HG02885 (cell line): ENCODE data around the gene KLHL29.

ENCODE experiments used
- ATAC-seq: cut with Tn5 transposase; IDR thresholded peaks from one replicate; pipeline ENCODE4 v1.9.1; 2021; ENCODE audit warnings: mild to moderate bottlenecking; ENCODE audit not compliant: unreplicated experiment, poor library complexity

KLHL29 gene

GRCh38 chr2:23366720-23367119, 18.3 kb upstream of the KLHL29 start:
- ATAC-seq, result no peak

DNA sequence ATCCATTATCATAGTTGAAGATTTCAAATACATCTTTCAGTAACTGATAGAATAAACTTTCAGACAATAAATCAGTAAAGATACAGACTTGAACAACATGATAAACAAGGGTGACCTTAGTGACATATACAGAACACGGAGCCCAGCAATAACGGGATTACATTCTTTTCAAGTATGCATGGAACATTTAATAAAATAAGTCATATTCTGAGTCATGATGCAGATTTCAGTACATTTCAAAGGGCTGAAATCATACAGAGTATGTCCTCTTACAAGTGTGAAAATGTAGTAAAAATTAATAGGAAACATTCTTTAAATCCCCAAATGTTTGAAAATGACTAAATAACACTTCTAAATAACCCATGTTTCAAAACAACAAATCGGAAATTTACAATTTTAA, 17.2 kb upstream of the KLHL29 start:
- ATAC-seq, result no peak

GRCh38 chr2:23373666-23374065, 11.3 kb upstream of the KLHL29 start:
- no peak for ATAC-seq

DNA sequence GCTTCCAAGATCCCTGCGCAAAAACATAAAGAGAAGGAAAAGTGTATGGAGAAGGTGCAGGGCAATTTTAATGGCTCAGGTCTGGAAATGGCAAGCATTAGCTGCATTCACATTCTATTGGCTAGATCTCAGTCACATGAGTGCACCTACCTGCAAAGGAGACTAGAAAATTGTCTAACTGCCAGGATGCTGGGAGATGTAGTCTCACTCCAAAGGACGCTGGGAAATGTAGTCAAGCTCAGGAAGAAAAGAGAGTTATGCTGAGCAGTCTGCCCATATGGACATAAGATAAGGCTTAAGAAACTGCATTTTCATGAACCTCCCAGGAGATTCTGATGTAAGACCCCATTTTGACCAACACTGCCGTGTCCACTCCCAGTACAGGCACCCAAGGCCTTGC, 9.5 kb upstream of the KLHL29 start:
- ATAC-seq, result peak; percentile 63

GRCh38 chr2:23376075-23376474, 8.9 kb upstream of the KLHL29 start:
- no peak for ATAC-seq

DNA sequence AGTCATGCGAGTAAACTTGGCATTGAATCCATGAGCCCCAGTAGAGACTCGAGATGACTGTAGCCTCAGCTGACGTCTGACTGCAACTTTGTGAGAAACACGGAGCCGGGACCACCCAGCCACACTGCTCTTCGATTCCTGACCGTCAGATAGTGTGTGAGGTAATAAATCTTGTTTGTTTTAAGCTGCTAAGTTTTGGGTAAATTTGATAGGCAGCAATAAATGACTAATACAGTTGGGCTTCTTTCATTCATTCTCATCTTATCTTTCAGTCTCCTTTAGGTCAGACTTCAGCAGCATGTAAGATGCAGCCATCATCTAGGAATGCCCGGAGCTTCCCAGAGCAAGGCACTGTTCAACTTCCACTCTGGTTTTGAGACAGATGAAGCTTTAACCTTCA, 8.0 kb upstream of the KLHL29 start:
- no peak for ATAC-seq

DNA sequence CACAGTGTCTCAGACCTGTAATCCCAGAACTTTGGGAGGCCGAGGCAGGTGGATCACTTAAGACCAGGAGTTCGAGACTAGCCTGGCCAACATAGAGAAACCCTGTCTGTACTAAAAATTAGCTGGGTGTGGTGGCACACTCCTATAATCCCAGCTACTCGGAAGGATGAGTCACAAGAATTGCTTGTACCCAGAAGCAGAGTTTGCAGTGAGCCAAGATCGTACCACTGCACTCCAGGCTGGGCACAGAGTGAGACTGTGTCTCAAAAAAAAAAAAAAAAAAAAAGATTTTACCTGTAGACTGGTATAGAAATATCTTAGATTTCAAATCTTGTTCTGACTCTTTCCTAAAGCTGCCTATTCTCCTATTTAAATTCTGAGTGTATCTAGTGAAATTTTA, 7.2 kb upstream of the KLHL29 start:
- ATAC-seq, result no peak

GRCh38 chr2:23378496-23378895, 6.5 kb upstream of the KLHL29 start:
- ATAC-seq, result no peak

DNA sequence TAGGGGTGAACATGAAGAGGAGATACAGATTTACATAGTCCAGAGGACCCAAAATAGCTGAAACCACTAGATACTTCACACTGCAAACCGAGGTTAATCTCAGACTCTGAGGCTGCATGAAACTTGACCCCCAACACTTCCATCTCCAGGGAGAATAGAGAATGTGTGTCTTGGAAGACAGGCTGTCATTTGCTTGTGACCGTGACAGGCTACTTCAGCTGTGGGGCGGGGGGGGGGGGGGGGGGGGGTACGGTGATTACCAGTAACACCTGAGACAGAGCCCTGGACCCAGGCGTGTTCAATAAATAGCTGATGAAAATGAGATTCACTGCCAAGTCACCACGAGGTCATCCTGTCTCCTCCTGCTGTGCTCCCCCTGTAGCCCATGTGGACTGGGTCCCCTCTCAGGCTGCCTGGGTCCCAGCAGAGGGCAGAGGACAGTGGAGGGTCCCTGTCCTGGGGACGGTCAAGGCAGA, 5.7 kb upstream of the KLHL29 start:
- peak; percentile 66 for ATAC-seq

DNA sequence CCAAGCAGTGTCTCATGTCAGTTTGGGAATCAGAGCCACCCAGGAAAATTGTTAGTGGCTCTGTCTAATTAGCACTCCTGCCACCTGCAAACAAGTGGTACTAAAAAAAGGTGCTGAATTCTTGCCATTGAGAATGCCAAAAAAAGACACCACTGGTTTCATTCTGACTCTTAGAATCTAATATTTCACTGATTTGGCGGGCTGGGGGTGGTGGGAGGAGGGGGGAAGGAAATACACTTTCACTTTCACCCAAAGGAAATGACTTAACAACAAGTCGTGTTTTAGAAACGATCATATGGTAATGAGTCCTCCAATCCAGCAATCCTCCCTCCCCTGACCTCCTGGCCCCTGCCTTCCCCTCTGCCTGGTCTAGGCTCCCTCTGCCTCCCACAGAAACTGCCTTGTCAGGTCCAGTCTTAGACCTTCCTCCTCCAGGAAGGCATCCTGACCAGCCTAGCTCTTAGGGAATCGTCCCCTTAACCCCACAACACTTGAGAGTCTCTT, 4.4 kb upstream of the KLHL29 start:
- peak; percentile 40 for ATAC-seq

DNA sequence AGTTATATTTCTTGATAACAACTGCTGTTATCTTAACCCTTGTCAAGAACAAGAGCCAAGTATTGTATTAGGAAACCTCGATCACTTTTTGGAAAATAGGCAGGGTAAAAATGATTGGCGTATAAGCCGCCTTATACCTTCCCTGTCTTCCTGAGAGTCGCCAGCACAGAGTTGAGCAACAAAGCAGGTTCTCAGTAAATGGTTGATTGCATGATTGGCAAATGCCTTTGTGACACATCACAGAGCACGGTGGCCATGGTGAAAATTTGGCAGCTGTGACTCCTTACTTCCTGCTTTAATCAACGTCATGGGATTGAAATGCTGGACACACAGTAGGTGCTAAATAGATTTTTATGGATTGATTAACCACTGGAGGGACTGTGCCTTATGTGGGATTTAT, 3.9 kb upstream of the KLHL29 start:
- no peak for ATAC-seq

- no peak for ATAC-seq
These were observed 3.5 kb upstream of the KLHL29 start for GRCh38 chr2:23381485-23381884.

DNA sequence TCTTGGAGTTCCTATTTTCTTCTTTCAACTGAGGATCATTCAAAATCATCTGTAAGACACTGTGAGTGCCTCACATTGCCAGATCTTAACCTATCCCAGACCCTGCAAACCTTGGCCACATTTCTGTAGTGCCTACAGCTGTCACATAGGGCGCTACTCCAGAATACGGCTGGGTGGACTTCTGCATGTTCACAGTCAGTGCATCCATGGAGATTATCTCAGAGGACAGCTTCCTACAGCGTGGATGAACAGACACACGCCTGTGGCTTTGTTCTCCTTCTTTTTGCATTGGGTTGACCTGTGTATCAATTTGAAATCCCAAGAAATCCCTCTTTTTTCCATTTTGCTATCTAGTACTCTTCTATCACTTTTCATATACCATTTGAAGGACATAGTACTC, 1.9 kb upstream of the KLHL29 start:
- no peak for ATAC-seq

- ATAC-seq, result peak; percentile 30
These were observed 370 bp downstream of the KLHL29 start for GRCh38 chr2:23385351-23385747.

DNA sequence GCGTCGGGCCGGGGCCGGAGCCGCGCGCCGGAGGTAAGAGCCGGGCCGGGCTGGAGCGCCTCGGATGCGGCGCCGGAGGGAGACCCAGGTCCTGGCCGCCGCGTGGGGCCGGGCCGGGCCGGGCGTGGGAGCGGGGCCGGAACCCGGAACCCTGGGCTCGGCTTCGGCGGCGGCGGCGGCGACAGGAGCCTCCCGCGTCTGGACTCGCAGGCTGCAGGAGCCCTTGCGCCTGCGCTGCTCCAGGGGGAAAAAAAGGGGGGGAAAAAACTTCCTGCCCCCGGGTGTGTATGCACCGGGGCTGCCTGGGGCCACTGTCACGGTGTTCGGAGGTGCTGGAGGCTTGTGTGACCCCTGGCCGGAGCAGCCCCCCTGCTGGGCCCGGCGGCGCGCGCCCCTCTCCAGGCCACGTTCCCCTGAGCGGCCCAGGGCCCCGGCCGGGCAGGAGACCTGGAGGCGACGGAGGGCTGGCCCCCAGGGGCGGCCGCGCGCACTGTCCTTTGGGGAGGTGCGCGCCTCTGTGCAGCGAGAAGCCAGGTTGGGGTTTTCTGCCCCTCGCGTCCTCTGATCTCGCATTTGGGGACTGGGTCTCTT, 864 bp downstream of the KLHL29 start:
- peak; percentile 24 for ATAC-seq

- peak; percentile 22 for ATAC-seq
These were observed 1.6 kb downstream of the KLHL29 start for GRCh38 chr2:23386339-23387220.

DNA sequence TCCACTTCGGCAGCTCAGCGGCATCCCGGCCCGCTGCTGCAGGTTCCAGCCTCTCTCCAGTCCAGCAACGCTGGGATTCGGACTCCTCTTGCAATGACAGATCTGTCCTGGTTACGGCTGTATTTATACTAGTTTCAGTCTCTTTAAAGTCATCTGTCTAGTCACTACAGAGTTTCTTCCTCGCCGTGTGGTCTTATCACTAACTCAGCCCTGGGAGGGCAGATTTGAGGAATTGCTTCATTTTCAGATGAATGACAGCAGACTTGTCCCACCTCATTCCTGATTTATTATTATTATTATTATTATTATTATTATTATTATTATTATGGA, 2.2 kb downstream of the KLHL29 start:
- ATAC-seq, result peak; percentile 3

GRCh38 chr2:23387845-23388244, 2.9 kb downstream of the KLHL29 start:
- no peak for ATAC-seq

- ATAC-seq, result no peak
These were observed 3.3 kb downstream of the KLHL29 start for GRCh38 chr2:23388294-23388693.

DNA sequence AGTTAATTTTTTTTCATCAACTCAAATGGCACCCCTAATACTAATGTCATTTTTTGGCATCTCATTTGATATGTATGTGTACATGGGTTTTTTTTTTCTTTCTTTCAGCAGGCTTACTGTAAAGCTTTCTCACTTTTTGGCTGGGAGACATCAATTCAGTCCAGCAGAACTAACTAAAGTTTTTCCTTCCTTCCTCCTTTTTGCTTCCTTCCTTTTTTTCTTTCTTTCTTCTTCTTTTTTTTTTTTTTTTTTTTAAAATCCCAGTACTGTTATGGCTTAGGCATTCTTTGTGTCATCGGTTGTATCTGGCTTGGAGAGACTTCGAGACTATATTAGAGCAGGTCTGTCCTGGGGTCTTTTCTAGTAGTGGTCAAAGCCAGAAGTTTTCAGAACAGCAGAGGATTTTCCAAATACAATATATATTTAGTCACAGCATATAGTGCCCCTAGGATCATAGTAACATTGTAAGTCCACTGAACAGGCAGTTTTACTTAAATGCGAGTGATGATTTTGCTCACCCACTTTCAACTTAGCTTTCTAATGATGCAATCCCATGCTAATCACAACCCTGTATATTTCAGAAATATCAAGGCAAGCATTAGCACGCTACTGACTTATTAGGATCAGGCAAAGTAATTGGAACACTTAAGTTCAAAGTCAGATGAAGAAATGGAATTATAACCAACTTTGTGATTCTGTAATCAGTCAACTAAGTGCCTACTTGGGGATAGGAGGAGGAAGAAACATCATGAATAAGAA, 4.0 kb downstream of the KLHL29 start:
- ATAC-seq, result no peak

DNA sequence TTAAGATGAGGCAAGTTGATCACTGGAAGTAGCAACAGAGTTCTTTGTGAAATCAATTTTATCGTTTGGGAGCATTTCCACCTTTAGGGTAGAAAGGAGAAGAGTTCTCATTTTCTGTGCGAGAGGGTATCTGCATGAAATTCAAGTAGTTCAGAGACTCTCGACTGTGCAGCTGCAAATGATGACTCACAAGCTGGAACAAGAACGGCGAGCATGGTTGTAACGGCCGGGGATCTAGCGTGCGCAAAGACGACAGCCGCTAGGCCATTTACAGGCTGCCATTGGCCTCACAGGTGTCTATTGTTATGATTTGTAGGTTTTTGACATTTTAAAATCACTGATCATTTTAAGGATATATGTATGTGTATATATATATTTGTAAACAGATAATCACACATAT, 5.2 kb downstream of the KLHL29 start:
- ATAC-seq, result no peak
